ENCODE data around the gene CRYGB. TPM values are rescaled to one million over a fixed set of nuclear protein-coding genes. Genes with fewer than 3 reads are reported as not detected.
A peak's percentile ranks its signal among the peaks of the same experiment; 100 is the strongest.
"Not testable (repeated sequence)": the region's sequence is repeated elsewhere in the genome, so short reads cannot be mapped to it uniquely, and the experiment has no call there.

The CRYGB gene
- total RNA-seq, 1 donor from 2014 or later, result not detected

GRCh38 chr2:208129744-208130711 lies 15.9 kb downstream of the CRYGB start, which contains the start of gene CRYGC:
Gene CRYGC (minus strand): TSS chr2:208129828. CDS start chr2:208129792, 36 bp downstream.
- no peaks in the 10 kb centered on the region for H3K9me3 Mint-ChIP-seq
- no peak within 1 kb of the TSS for H3K27ac Mint-ChIP-seq
- peaks cover under 1% of the 10 kb centered on the region for H3K4me1 Mint-ChIP-seq
- TF ChIP-seq CTCF (IDR thresholded peaks at IDR 0.05), result no peak
- POLR2A ChIA-PET, result interaction anchor here (0.6 kb wide), 1 partner anchor 431 kb away, joined by 5 read pairs; no protein-coding TSS in a partner anchor
- no peak within 1 kb of the TSS for H3K4me3 Mint-ChIP-seq
- no peaks in the 10 kb centered on the region for H3K36me3 Mint-ChIP-seq (ENCODE audit: low read depth)
- intact Hi-C loops (cut with micrococcal nuclease), result no loop called here
- peaks cover 18% of the 10 kb centered on the region for H3K27me3 Mint-ChIP-seq
- DNase-seq, result no peak
- no peak for ATAC-seq (ENCODE audit: low read depth)
- CTCF ChIA-PET, result no interaction called here

GRCh38 chr2:208128136-208128535 lies 17.8 kb downstream of the CRYGB start:
- H3K27ac Mint-ChIP-seq, result no peak overlapping the region
- H3K36me3 Mint-ChIP-seq (ENCODE audit: low read depth), result no peaks in the 10 kb centered on the region
- POLR2A ChIA-PET, result no interaction called here
- no peak overlapping the region for H3K4me3 Mint-ChIP-seq
- DNase-seq, result no peak
- no peak for ATAC-seq (ENCODE audit: low read depth)
- H3K4me1 Mint-ChIP-seq, result peaks cover 10% of the 10 kb centered on the region
- CTCF ChIA-PET, result no interaction called here
- no peaks in the 10 kb centered on the region for H3K9me3 Mint-ChIP-seq
- intact Hi-C loops (cut with micrococcal nuclease), result no loop called here
- H3K27me3 Mint-ChIP-seq, result peaks cover 27% of the 10 kb centered on the region
- no peak for TF ChIP-seq CTCF (IDR thresholded peaks at IDR 0.05)

GRCh38 chr2:208127090-208127489 lies 18.9 kb downstream of the CRYGB start:
- DNase-seq, result no peak
- intact Hi-C loops (cut with micrococcal nuclease), result no loop called here
- peaks cover 10% of the 10 kb centered on the region for H3K4me1 Mint-ChIP-seq
- H3K36me3 Mint-ChIP-seq (ENCODE audit: low read depth), result no peaks in the 10 kb centered on the region
- H3K27ac Mint-ChIP-seq, result no peak overlapping the region
- ChIA-PET POLR2A (no interaction called here), CTCF (no interaction called here)
- no peak overlapping the region for H3K4me3 Mint-ChIP-seq
- peaks cover 22% of the 10 kb centered on the region for H3K27me3 Mint-ChIP-seq
- no peak for TF ChIP-seq CTCF (IDR thresholded peaks at IDR 0.05)
- ATAC-seq (ENCODE audit: low read depth), result no peak
- no peaks in the 10 kb centered on the region for H3K9me3 Mint-ChIP-seq

- Mint-ChIP-seq H3K27me3 (peaks cover 24% of the 10 kb centered on the region), H3K4me1 (peaks cover 10% of the 10 kb centered on the region), H3K36me3 (ENCODE audit: low read depth) (no peaks in the 10 kb centered on the region), H3K9me3 (no peaks in the 10 kb centered on the region), H3K4me3 (no peak overlapping the region), H3K27ac (no peak overlapping the region)
- no peak for TF ChIP-seq CTCF (IDR thresholded peaks at IDR 0.05)
- CTCF ChIA-PET, result no interaction called here
- DNase-seq, result no peak
- POLR2A ChIA-PET, result no interaction called here
- intact Hi-C loops (cut with micrococcal nuclease), result no loop called here
- ATAC-seq (ENCODE audit: low read depth), result no peak
Observed at GRCh38 chr2:208125251-208125650, 20.7 kb downstream of the CRYGB start.

- not testable (repeated sequence) for ATAC-seq (ENCODE audit: low read depth)
Observed at GRCh38 chr2:208124013-208124715, 21.8 kb downstream of the CRYGB start, which contains the start of gene CRYGD. Gene CRYGD (minus strand): TSS chr2:208124524. CDS start chr2:208124473, 51 bp downstream.

More at GRCh38 chr2:208124013-208124715, 21.8 kb downstream of the CRYGB start, which contains the start of gene CRYGD:
- H3K4me1 Mint-ChIP-seq; H3K9me3 Mint-ChIP-seq; CTCF ChIA-PET; H3K36me3 Mint-ChIP-seq (ENCODE audit: low read depth); DNase-seq; H3K27ac Mint-ChIP-seq; intact Hi-C loops (cut with micrococcal nuclease); POLR2A ChIA-PET: not testable (repeated sequence)
- H3K27me3 Mint-ChIP-seq, result peaks cover 24% of the 10 kb centered on the region
- peak within 1 kb of the TSS; percentile 35 for H3K4me3 Mint-ChIP-seq
